Measurements from ENCODE around the gene RCBTB2.
"Not testable (repeated sequence)": the region's sequence is repeated elsewhere in the genome, so short reads cannot be mapped to it uniquely, and the experiment has no call there.

RCBTB2 gene

GRCh38 chr13:48494874-48495273 is 38.0 kb downstream of the RCBTB2 start:
- no peak for DNase-seq (ENCODE audit: low spot score)

- DNase-seq (ENCODE audit: low spot score): peak; percentile 33
Measured at GRCh38 chr13:48493851-48494250, 39.0 kb downstream of the RCBTB2 start.

- no peak for DNase-seq (ENCODE audit: low spot score)
Measured at GRCh38 chr13:48493066-48493765, 39.7 kb downstream of the RCBTB2 start.

GRCh38 chr13:48492470-48493065 is 40.3 kb downstream of the RCBTB2 start:
- DNase-seq (ENCODE audit: low spot score): peak; percentile 69

GRCh38 chr13:48492096-48492440 is 40.8 kb downstream of the RCBTB2 start:
- DNase-seq (ENCODE audit: low spot score): peak; percentile 14

GRCh38 chr13:48491423-48492095 is 41.3 kb downstream of the RCBTB2 start:
- DNase-seq (ENCODE audit: low spot score): peak; percentile 28

GRCh38 chr13:48490241-48490640 is 42.6 kb downstream of the RCBTB2 start:
- no peak for DNase-seq (ENCODE audit: low spot score)

GRCh38 chr13:48489666-48490065 is 43.2 kb downstream of the RCBTB2 start:
- DNase-seq (ENCODE audit: low spot score): no peak

- DNase-seq (ENCODE audit: low spot score): no peak
Measured at GRCh38 chr13:48488995-48489394, 43.9 kb downstream of the RCBTB2 start.

- no peak for DNase-seq (ENCODE audit: low spot score)
Measured at GRCh38 chr13:48487968-48488367, 44.9 kb downstream of the RCBTB2 start.

- no peak for DNase-seq (ENCODE audit: low spot score)
Measured at GRCh38 chr13:48486836-48487235, 46.0 kb downstream of the RCBTB2 start.

GRCh38 chr13:48486362-48486761 is 46.5 kb downstream of the RCBTB2 start:
- no peak for DNase-seq (ENCODE audit: low spot score)

- DNase-seq (ENCODE audit: low spot score): no peak
Measured at GRCh38 chr13:48485432-48485831, 47.4 kb downstream of the RCBTB2 start.

GRCh38 chr13:48483575-48483974 is 49.3 kb downstream of the RCBTB2 start:
- DNase-seq (ENCODE audit: low spot score): no peak

- DNase-seq (ENCODE audit: low spot score): peak; percentile 5
Measured at GRCh38 chr13:48478391-48478790, 54.5 kb downstream of the RCBTB2 start.

- DNase-seq (ENCODE audit: low spot score): no peak
Measured at GRCh38 chr13:48477191-48477855, 55.6 kb downstream of the RCBTB2 start.

GRCh38 chr13:48476686-48477085 is 56.2 kb downstream of the RCBTB2 start:
- no peak for DNase-seq (ENCODE audit: low spot score)

- no peak for DNase-seq (ENCODE audit: low spot score)
Measured at GRCh38 chr13:48476215-48476614, 56.7 kb downstream of the RCBTB2 start.

GRCh38 chr13:48475230-48475629 is 57.6 kb downstream of the RCBTB2 start:
- DNase-seq (ENCODE audit: low spot score): no peak

GRCh38 chr13:48457578-48458242 is 75.2 kb downstream of the RCBTB2 start:
- DNase-seq (ENCODE audit: low spot score): no peak

- no peak for DNase-seq (ENCODE audit: low spot score)
Measured at GRCh38 chr13:48456546-48456945, 76.3 kb downstream of the RCBTB2 start.

- DNase-seq (ENCODE audit: low spot score): not testable (repeated sequence)
Measured at GRCh38 chr13:48451196-48451595, 81.7 kb downstream of the RCBTB2 start.
